ENCODE measurements around the gene PCDH9.
"Not testable (repeated sequence)": the region's sequence is repeated elsewhere in the genome, so short reads cannot be mapped to it uniquely, and the experiment has no call there.

PCDH9 gene

DNA sequence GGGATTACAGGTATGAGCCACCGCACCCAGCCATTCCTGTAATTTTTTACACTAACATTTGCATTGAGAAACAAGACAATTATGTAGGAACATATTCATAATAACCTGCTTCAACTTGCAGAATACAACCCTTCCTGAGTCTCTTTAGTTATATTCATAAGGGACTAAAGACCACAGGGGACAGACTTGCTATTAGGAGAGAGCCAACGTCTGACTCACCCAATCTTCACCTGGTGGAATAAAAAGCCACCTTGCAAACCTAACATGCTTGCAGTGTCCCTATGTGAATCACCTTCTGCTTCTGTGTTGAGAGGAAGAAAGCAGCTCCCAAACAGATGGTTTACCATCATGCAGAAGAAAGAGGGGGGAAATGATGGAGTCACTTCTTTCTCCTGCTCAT lies 456.1 kb downstream of the PCDH9 start:
- Histone ChIP-seq H3K27me3 (ENCODE audit: control insufficient read depth, insufficient read depth, low read length) (no peaks in the 10 kb centered on the region), H3K4me1 (ENCODE audit: control insufficient read depth, low read depth, low read length) (no peaks in the 10 kb centered on the region), H3K9ac (ENCODE audit: low read length) (no peak overlapping the region), H3K27ac (ENCODE audit: low read length) (no peak overlapping the region), H3K9me3 (ENCODE audit: control insufficient read depth, low read depth, low read length) (no peaks in the 10 kb centered on the region), H3K4me3 (ENCODE audit: low read length) (no peak overlapping the region), H3K36me3 (ENCODE audit: control insufficient read depth, low read depth, low read length) (no peaks in the 10 kb centered on the region)

GRCh38 chr13:66765559-66765958 lies 464.6 kb downstream of the PCDH9 start:
- Histone ChIP-seq H3K9ac (ENCODE audit: low read length) (no peak overlapping the region), H3K27me3 (ENCODE audit: control insufficient read depth, insufficient read depth, low read length) (no peaks in the 10 kb centered on the region), H3K4me3 (ENCODE audit: low read length) (no peak overlapping the region), H3K36me3 (ENCODE audit: control insufficient read depth, low read depth, low read length) (no peaks in the 10 kb centered on the region), H3K4me1 (ENCODE audit: control insufficient read depth, low read depth, low read length) (no peaks in the 10 kb centered on the region), H3K27ac (ENCODE audit: low read length) (no peak overlapping the region), H3K9me3 (ENCODE audit: control insufficient read depth, low read depth, low read length) (peaks cover 6% of the 10 kb centered on the region)

- H3K9me3 ChIP-seq (ENCODE audit: control insufficient read depth, low read depth, low read length), result peaks cover 11% of the 10 kb centered on the region
- H3K4me1 ChIP-seq (ENCODE audit: control insufficient read depth, low read depth, low read length); H3K36me3 ChIP-seq (ENCODE audit: control insufficient read depth, low read depth, low read length); H3K27ac ChIP-seq (ENCODE audit: low read length); H3K27me3 ChIP-seq (ENCODE audit: control insufficient read depth, insufficient read depth, low read length); H3K9ac ChIP-seq (ENCODE audit: low read length); H3K4me3 ChIP-seq (ENCODE audit: low read length): not testable (repeated sequence)
Observed at GRCh38 chr13:66760678-66761077, 469.5 kb downstream of the PCDH9 start.

- H3K27me3 ChIP-seq (ENCODE audit: control insufficient read depth, insufficient read depth, low read length), result no peaks in the 10 kb centered on the region
- no peak overlapping the region for H3K27ac ChIP-seq (ENCODE audit: low read length)
- H3K9ac ChIP-seq (ENCODE audit: low read length), result no peak overlapping the region
- no peaks in the 10 kb centered on the region for H3K36me3 ChIP-seq (ENCODE audit: control insufficient read depth, low read depth, low read length)
- no peak overlapping the region for H3K4me3 ChIP-seq (ENCODE audit: low read length)
- no peaks in the 10 kb centered on the region for H3K4me1 ChIP-seq (ENCODE audit: control insufficient read depth, low read depth, low read length)
- peaks cover 11% of the 10 kb centered on the region for H3K9me3 ChIP-seq (ENCODE audit: control insufficient read depth, low read depth, low read length)
Observed at GRCh38 chr13:66759919-66760318, 470.2 kb downstream of the PCDH9 start.

DNA sequence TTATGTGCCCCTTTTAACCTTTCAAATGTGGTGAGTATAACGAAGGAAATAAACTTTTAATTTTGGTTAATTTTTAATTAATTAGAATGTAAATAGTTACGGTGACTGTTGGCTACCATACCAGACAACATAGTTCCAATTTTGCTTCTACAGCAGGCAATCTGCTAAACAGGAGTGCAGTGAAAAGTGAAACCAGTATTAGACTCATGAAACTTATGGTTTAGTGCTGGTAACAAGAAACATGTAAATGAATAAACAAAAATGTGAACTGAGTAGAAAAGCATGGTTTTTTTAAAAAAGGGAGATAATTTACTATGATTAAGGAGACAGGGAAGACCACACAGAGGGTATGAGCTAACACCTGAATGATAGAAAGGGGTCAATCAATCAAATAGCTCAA lies 478.4 kb downstream of the PCDH9 start:
- Histone ChIP-seq H3K9me3 (ENCODE audit: control insufficient read depth, low read depth, low read length) (no peaks in the 10 kb centered on the region), H3K27me3 (ENCODE audit: control insufficient read depth, insufficient read depth, low read length) (no peaks in the 10 kb centered on the region), H3K36me3 (ENCODE audit: control insufficient read depth, low read depth, low read length) (no peaks in the 10 kb centered on the region), H3K27ac (ENCODE audit: low read length) (no peak overlapping the region), H3K9ac (ENCODE audit: low read length) (no peak overlapping the region), H3K4me1 (ENCODE audit: control insufficient read depth, low read depth, low read length) (no peaks in the 10 kb centered on the region), H3K4me3 (ENCODE audit: low read length) (no peak overlapping the region)

GRCh38 chr13:66748712-66749111 lies 481.4 kb downstream of the PCDH9 start:
- Histone ChIP-seq H3K27me3 (ENCODE audit: control insufficient read depth, insufficient read depth, low read length) (no peaks in the 10 kb centered on the region), H3K4me3 (ENCODE audit: low read length) (no peak overlapping the region), H3K36me3 (ENCODE audit: control insufficient read depth, low read depth, low read length) (no peaks in the 10 kb centered on the region), H3K27ac (ENCODE audit: low read length) (no peak overlapping the region), H3K9ac (ENCODE audit: low read length) (no peak overlapping the region), H3K9me3 (ENCODE audit: control insufficient read depth, low read depth, low read length) (no peaks in the 10 kb centered on the region), H3K4me1 (ENCODE audit: control insufficient read depth, low read depth, low read length) (no peaks in the 10 kb centered on the region)

DNA sequence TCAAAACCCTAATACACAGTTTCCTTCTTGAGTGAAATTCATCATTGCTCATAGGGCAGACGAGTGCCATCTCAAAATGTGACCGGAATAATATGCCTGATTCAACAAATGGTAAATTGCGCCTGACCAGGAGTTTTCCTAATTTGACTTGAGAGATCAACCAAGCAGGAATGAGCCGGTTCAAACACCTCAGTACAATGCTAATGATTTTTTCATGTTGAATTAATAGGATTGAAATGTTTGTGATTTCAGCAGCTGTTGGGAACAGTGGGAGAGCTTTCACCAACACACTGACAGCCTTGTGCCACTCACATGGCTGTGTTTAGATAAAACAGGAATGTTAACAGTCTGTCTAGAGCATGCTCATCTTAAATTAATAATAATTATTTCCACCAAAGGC lies 484.8 kb downstream of the PCDH9 start:
- H3K4me1 ChIP-seq (ENCODE audit: control insufficient read depth, low read depth, low read length), result no peaks in the 10 kb centered on the region
- H3K36me3 ChIP-seq (ENCODE audit: control insufficient read depth, low read depth, low read length), result no peaks in the 10 kb centered on the region
- no peak overlapping the region for H3K27ac ChIP-seq (ENCODE audit: low read length)
- no peak overlapping the region for H3K4me3 ChIP-seq (ENCODE audit: low read length)
- no peaks in the 10 kb centered on the region for H3K27me3 ChIP-seq (ENCODE audit: control insufficient read depth, insufficient read depth, low read length)
- no peak overlapping the region for H3K9ac ChIP-seq (ENCODE audit: low read length)
- no peaks in the 10 kb centered on the region for H3K9me3 ChIP-seq (ENCODE audit: control insufficient read depth, low read depth, low read length)

DNA sequence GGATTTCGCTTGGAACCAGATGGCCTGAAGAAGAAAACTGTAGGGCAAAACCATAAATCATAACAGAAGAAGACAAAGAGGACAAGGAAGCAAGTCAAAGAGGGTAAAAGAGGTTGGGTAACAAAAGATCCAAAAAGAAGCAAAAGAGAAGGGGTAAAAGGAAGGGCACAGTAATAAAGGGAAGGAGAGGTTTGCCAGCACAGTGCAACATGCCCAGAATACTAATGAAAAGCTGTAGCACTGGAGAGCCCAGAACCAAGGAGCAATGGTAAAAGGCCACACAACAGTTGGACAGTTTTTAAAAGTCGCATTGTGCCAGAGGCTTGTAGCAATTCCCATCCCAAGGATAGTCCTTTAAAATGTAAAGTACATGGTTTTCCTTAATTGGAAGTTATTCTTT lies 506.6 kb downstream of the PCDH9 start:
- Histone ChIP-seq H3K4me1 (ENCODE audit: control insufficient read depth, low read depth, low read length) (no peaks in the 10 kb centered on the region), H3K27ac (ENCODE audit: low read length) (no peak overlapping the region), H3K36me3 (ENCODE audit: control insufficient read depth, low read depth, low read length) (no peaks in the 10 kb centered on the region), H3K9ac (ENCODE audit: low read length) (no peak overlapping the region), H3K9me3 (ENCODE audit: control insufficient read depth, low read depth, low read length) (no peaks in the 10 kb centered on the region), H3K27me3 (ENCODE audit: control insufficient read depth, insufficient read depth, low read length) (no peaks in the 10 kb centered on the region), H3K4me3 (ENCODE audit: low read length) (no peak overlapping the region)

GRCh38 chr13:66716538-66716937 lies 513.6 kb downstream of the PCDH9 start:
- H3K4me3 ChIP-seq (ENCODE audit: low read length), result no peak overlapping the region
- no peak overlapping the region for H3K27ac ChIP-seq (ENCODE audit: low read length)
- no peaks in the 10 kb centered on the region for H3K27me3 ChIP-seq (ENCODE audit: control insufficient read depth, insufficient read depth, low read length)
- no peaks in the 10 kb centered on the region for H3K36me3 ChIP-seq (ENCODE audit: control insufficient read depth, low read depth, low read length)
- no peaks in the 10 kb centered on the region for H3K4me1 ChIP-seq (ENCODE audit: control insufficient read depth, low read depth, low read length)
- no peak overlapping the region for H3K9ac ChIP-seq (ENCODE audit: low read length)
- H3K9me3 ChIP-seq (ENCODE audit: control insufficient read depth, low read depth, low read length), result no peaks in the 10 kb centered on the region

DNA sequence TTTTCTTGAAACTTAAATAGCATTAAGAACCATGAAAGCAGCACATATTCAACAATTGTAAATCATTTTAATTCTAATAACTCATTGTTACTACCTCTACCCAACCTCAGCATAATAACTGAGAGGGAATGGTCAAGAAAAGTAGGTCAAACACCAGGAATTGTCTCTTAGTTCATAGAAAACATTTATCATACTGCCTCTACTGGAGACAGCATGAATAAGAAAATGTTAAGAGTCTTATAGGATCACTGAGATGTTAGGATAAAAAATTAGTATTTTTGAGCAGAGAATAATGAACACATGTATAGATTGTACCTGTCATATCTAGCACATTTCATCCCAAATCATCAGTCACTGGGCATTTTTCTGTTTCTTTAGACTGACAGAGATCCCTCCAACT lies 515.3 kb downstream of the PCDH9 start:
- no peaks in the 10 kb centered on the region for H3K4me1 ChIP-seq (ENCODE audit: control insufficient read depth, low read depth, low read length)
- H3K36me3 ChIP-seq (ENCODE audit: control insufficient read depth, low read depth, low read length), result no peaks in the 10 kb centered on the region
- no peaks in the 10 kb centered on the region for H3K27me3 ChIP-seq (ENCODE audit: control insufficient read depth, insufficient read depth, low read length)
- H3K27ac ChIP-seq (ENCODE audit: low read length), result no peak overlapping the region
- H3K9me3 ChIP-seq (ENCODE audit: control insufficient read depth, low read depth, low read length), result no peaks in the 10 kb centered on the region
- H3K4me3 ChIP-seq (ENCODE audit: low read length), result no peak overlapping the region
- H3K9ac ChIP-seq (ENCODE audit: low read length), result no peak overlapping the region

- Histone ChIP-seq H3K36me3 (ENCODE audit: control insufficient read depth, low read depth, low read length) (no peaks in the 10 kb centered on the region), H3K4me1 (ENCODE audit: control insufficient read depth, low read depth, low read length) (no peaks in the 10 kb centered on the region), H3K9ac (ENCODE audit: low read length) (no peak overlapping the region), H3K4me3 (ENCODE audit: low read length) (no peak overlapping the region), H3K27ac (ENCODE audit: low read length) (no peak overlapping the region), H3K27me3 (ENCODE audit: control insufficient read depth, insufficient read depth, low read length) (no peaks in the 10 kb centered on the region), H3K9me3 (ENCODE audit: control insufficient read depth, low read depth, low read length) (no peaks in the 10 kb centered on the region)
Observed at GRCh38 chr13:66704110-66704509, 526.0 kb downstream of the PCDH9 start.

- H3K27ac ChIP-seq (ENCODE audit: low read length), result no peak overlapping the region
- no peaks in the 10 kb centered on the region for H3K9me3 ChIP-seq (ENCODE audit: control insufficient read depth, low read depth, low read length)
- H3K4me3 ChIP-seq (ENCODE audit: low read length), result no peak overlapping the region
- H3K27me3 ChIP-seq (ENCODE audit: control insufficient read depth, insufficient read depth, low read length), result no peaks in the 10 kb centered on the region
- H3K9ac ChIP-seq (ENCODE audit: low read length), result no peak overlapping the region
- no peaks in the 10 kb centered on the region for H3K36me3 ChIP-seq (ENCODE audit: control insufficient read depth, low read depth, low read length)
- H3K4me1 ChIP-seq (ENCODE audit: control insufficient read depth, low read depth, low read length), result no peaks in the 10 kb centered on the region
Observed at GRCh38 chr13:66703597-66703996, 526.5 kb downstream of the PCDH9 start.
